Right lobe of liver (tissue), 4 donors: Measurements from ENCODE around the gene EXOC3L2.

Source experiments
- CTCF ChIP-seq, 4 donors: fragments of 200-600 bp in 3 of 4; fragments of 450-650 bp in 1 of 4; IDR thresholded peaks; one replicate each; pipeline versions ENCODE4 v1.5.1 to v1.8.0; 2016 to 2022; ENCODE audit warnings: antibody characterized with exemption in 4 of 4, mild to moderate bottlenecking in 2 of 4
- POLR2A ChIP-seq: fragments of 450-650 bp; IDR thresholded peaks from one replicate; pipeline ENCODE4 v1.6.1; 2017; ENCODE audit warnings: antibody characterized with exemption, mild to moderate bottlenecking
- donor health status: DM: no; HTN: no; CAD: no.
- donor health status: DM: no; HTN: no; CAD: no.
- donor health status: DM: no; HTN: yes; CAD: no.

DNA sequence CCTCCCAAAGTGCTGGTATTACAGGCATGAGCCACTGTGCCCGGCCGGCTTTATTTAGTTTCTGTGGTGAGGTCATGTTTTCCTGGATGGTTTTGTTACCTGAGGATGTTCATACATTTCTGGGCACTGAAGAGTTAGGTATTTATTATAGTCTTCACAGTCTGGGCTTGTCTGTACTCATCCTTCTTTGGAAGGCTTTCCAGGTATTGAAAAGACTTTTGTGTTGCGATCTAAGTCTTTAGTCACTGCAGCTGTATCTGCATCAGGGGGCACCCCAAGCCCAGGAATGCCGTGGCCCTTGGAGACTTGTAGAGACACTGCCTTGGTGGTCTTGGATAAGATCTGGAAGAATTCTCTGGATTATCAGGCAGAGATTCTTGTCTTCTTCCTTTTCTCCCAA is 53.8 kb downstream of the EXOC3L2 start:
- TF ChIP-seq CTCF (IDR thresholded peaks at IDR 0.05) = no peak
- TF ChIP-seq POLR2A = no peak
